ENCODE measurements around the gene BTN3A1. TPM values are rescaled to one million over a fixed set of nuclear protein-coding genes. Genes with fewer than 3 reads are reported as not detected.

Gene BTN3A1
- total and polyA plus RNA-seq, 2 of the 8 experiments (the other 6 are each of a cell fraction or from before 2014, with no cell fraction given) = 4.7 to 5.6 TPM

DNA sequence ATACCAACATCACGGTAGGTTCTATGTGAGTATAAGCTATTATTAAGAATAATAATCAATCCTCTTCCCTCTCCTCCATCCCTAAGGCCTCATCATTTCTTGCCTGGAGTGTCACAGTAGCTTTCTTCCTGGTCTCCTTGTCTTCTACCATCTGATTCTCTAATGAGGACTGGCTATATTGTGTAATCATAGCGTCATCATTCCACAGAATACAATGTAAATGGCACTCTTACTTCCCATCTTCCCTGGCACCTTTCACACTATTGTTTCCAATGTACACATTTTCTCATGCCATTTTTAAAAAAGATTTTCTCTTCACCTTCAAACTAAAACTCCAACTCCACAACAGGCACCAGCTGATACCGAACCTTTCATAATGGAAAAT is 39.2 kb upstream of the BTN3A1 start:
- Histone ChIP-seq H4K8ac (ENCODE audit: extremely low read depth, insufficient read depth, low read length) (no peak overlapping the region), H3K27me3 (replicated peaks in 1 of 4; ENCODE audit: control insufficient read depth in 3 of 4, extremely low read depth in 1 of 4, insufficient read depth in 3 of 4, low read length in 3 of 4) (no peaks in the 10 kb centered on the region), H4K20me1 (replicated peaks in 1 of 2; ENCODE audit: control insufficient read depth in 1 of 2, insufficient read depth in 2 of 2, low read length in 2 of 2) (no peaks in the 10 kb centered on the region), H3K27ac (ENCODE audit: low read depth, low read length) (no peak overlapping the region), H2BK12ac (ENCODE audit: low read depth, low read length) (no peak overlapping the region), H4K91ac (replicated peaks; ENCODE audit: insufficient read length, low read length) (no peak overlapping the region), H3K4ac (replicated peaks; ENCODE audit: insufficient read length, low read depth, low read length) (no peak overlapping the region), H3K4me1 (replicated peaks in 1 of 4; ENCODE audit: control insufficient read depth in 3 of 4, insufficient read depth in 4 of 4, low read length in 3 of 4) (no peaks in the 10 kb centered on the region; a peak in 1 of 7 replicates), H2AK5ac (ENCODE audit: low read depth, low read length) (no peak overlapping the region), H2BK5ac (ENCODE audit: low read depth, low read length) (no peak overlapping the region), H2AFZ (ENCODE audit: low read length) (no peak overlapping the region), H2BK15ac (ENCODE audit: low read length) (no peak overlapping the region), H3K56ac (replicated peaks; ENCODE audit: insufficient read length, low read depth, low read length) (no peak overlapping the region), H3K14ac (ENCODE audit: insufficient read length) (no peak overlapping the region), H3K9me3 (ENCODE audit: insufficient read depth in 2 of 2, low read depth in 1 of 2, low read length in 1 of 2) (no peaks in the 10 kb centered on the region), H3K23me2 (ENCODE audit: low read depth, low read length) (peaks cover 4% of the 10 kb centered on the region; the same call in 1 of the 2 replicates), H3K9ac (replicated peaks in 1 of 4; ENCODE audit: extremely low read depth in 1 of 4, low read depth in 3 of 4, low read length in 3 of 4) (no peak overlapping the region), H3K18ac (ENCODE audit: extremely low read depth, low read length) (no peak overlapping the region), H3K79me2 (ENCODE audit: control insufficient read depth in 1 of 2, insufficient read depth in 2 of 2, low read length in 2 of 2) (no peaks in the 10 kb centered on the region), H2BK120ac (replicated peaks; ENCODE audit: low read depth, low read length) (no peak overlapping the region), H3K4me2 (ENCODE audit: insufficient read depth in 1 of 2, low read depth in 2 of 2, low read length in 2 of 2) (no peak overlapping the region), H3K4me3 (ENCODE audit: extremely low read depth in 1 of 4, insufficient read depth in 2 of 4, low read depth in 3 of 4, low read length in 4 of 4) (no peak overlapping the region), H2BK20ac (ENCODE audit: low read length) (no peak overlapping the region), H3K23ac (ENCODE audit: insufficient read length) (no peak overlapping the region), H4K5ac (ENCODE audit: insufficient read length, low read depth, low read length) (no peak overlapping the region), H3K79me1 (ENCODE audit: low read depth, low read length) (no peaks in the 10 kb centered on the region), H3K36me3 (ENCODE audit: control insufficient read depth in 2 of 4, insufficient read depth in 4 of 4, low read length in 3 of 4) (no peaks in the 10 kb centered on the region)
- CTCF ChIA-PET (ENCODE audit: partially characterized antibody) = interaction anchor here (0.6 to 1.4 kb wide), 2 partner anchors 12 to 652 kb away, joined by 3 to 5 read pairs; no protein-coding TSS in a partner anchor
- DNase-seq (ENCODE audit: low read depth in 1 of 2, low spot score in 2 of 2) = no peak
- FAIRE-seq = no peak
- POLR2A ChIA-PET (ENCODE audit: partially characterized antibody) = no interaction called here
- 91% methylated on average over 3 of the region's 3 CpGs; no CpG with 5 or more reads in 1 of the 2 experiments for WGBS, 2 experiments (ENCODE audit: extremely low coverage in 1 of 2, insufficient coverage in 1 of 2, insufficient read length in 1 of 2, insufficient replicate concordance in 2 of 2, low coverage in 1 of 2, low lambda C conversion rate in 2 of 2, missing lambda C conversion rate in 1 of 2)
- no peak for TF ChIP-seq SAP30 (IDR thresholded peaks at IDR 0.05; ENCODE audit: insufficient read depth, insufficient replicate concordance, low read length)
- TF ChIP-seq KDM5A (IDR thresholded peaks at IDR 0.05; ENCODE audit: low read length) = no peak
- no peak for TF ChIP-seq KDM4A (IDR thresholded peaks at IDR 0.05; ENCODE audit: low read depth, low read length, severe bottlenecking)
- no peak for TF ChIP-seq USF2 (IDR thresholded peaks at IDR 0.05; ENCODE audit: low read length)
- no peak for TF ChIP-seq CHD1 (IDR thresholded peaks at IDR 0.05; ENCODE audit: low read depth, low read length)
- TF ChIP-seq RXRA (IDR thresholded peaks at IDR 0.05; ENCODE audit: insufficient read depth, low read depth, low read length) = no peak
- TF ChIP-seq ZNF274 (IDR thresholded peaks at IDR 0.05; ENCODE audit: borderline replicate concordance, extremely low read depth, low read length) = no peak
- TF ChIP-seq CEBPB (IDR thresholded peaks at IDR 0.05; ENCODE audit: low read depth, low read length) = no peak
- no peak for TF ChIP-seq PHF8 (conservative IDR thresholded peaks at IDR 0.05; ENCODE audit: low read depth, low read length)
- TF ChIP-seq HDAC6 (IDR thresholded peaks at IDR 0.05; ENCODE audit: low read depth, low read length) = no peak
- no peak for TF ChIP-seq TAF1 (IDR thresholded peaks at IDR 0.05; ENCODE audit: low read depth, low read length)
- no peak for TF ChIP-seq TAF7 (optimal IDR thresholded peaks at IDR 0.05; ENCODE audit: borderline replicate concordance, low read depth, low read length)

Measured in H1 (cell line).